Fibroblast of mammary gland (primary cell): ENCODE measurements around the gene MXRA8.

ENCODE experiments used
- DNase-seq: peaks from one replicate; pipeline ENCODE4 v3.0.0-alpha.2; 2010; ENCODE audit warnings: low read depth
- H3K4me3 ChIP-seq: 2 replicates; pipeline ENCODE4 v1.5.1; 2011; ENCODE audit warnings: low read depth, mild to moderate bottlenecking, low read length, moderate library complexity; ENCODE audit not compliant: control insufficient read depth
- CTCF ChIP-seq: conservative IDR thresholded peaks from 2 replicates; pipeline ENCODE4 v1.5.1; 2011; ENCODE audit warnings: low read depth, low read length, inconsistent platforms; ENCODE audit not compliant: control insufficient read depth, insufficient read depth

Gene MXRA8

GRCh38 chr1:1364266-1364665 is 5.9 kb upstream of the MXRA8 start:
- no peak overlapping the region for H3K4me3 ChIP-seq
- DNase-seq = no peak
- TF ChIP-seq CTCF = no peak

- peak; percentile 84 for DNase-seq
- peak; percentile 26 for TF ChIP-seq CTCF
- no peak overlapping the region for H3K4me3 ChIP-seq
Observed at GRCh38 chr1:1361982-1362423, 3.6 kb upstream of the MXRA8 start.

- no peak overlapping the region for H3K4me3 ChIP-seq
- TF ChIP-seq CTCF = no peak
- DNase-seq = no peak
Observed at GRCh38 chr1:1361233-1361981, 3.1 kb upstream of the MXRA8 start.

- peak; percentile 97 for DNase-seq
Observed at GRCh38 chr1:1360506-1361169, 2.3 kb upstream of the MXRA8 start.

GRCh38 chr1:1359664-1360468 is 1.5 kb upstream of the MXRA8 start:
- no peak for TF ChIP-seq CTCF
- H3K4me3 ChIP-seq = peak overlapping the region; percentile 86
- DNase-seq = peak; percentile 91

More at GRCh38 chr1:1360506-1361169, 2.3 kb upstream of the MXRA8 start:
- H3K4me3 ChIP-seq = no peak overlapping the region
- no peak for TF ChIP-seq CTCF

GRCh38 chr1:1359308-1359663 is 931 bp upstream of the MXRA8 start:
- H3K4me3 ChIP-seq = peak overlapping the region; percentile 86
- DNase-seq = peak; percentile 87
- TF ChIP-seq CTCF = no peak
